ENCODE measurements around the gene DGKI. TPM values are rescaled to one million over a fixed set of nuclear protein-coding genes. Genes with fewer than 3 reads are reported as not detected.

DGKI gene
- total RNA-seq, 1 donor from 2014 or later = 5.5 TPM

GRCh38 chr7:137408126-137408525 is 438.6 kb downstream of the DGKI start:
- Mint-ChIP-seq H3K36me3 (peaks cover 2% of the 10 kb centered on the region), H3K27me3 (ENCODE audit: insufficient read depth, low read depth) (no peaks in the 10 kb centered on the region), H3K4me1 (peaks cover 47% of the 10 kb centered on the region), H3K27ac (peak overlapping the region; percentile 52), H3K4me3 (no peak overlapping the region), H3K9me3 (peaks cover 3% of the 10 kb centered on the region)
- H3K4me3 ChIP-seq = no peak overlapping the region
- DNase-seq (ENCODE audit: low spot score) = no peak
- TF ChIP-seq EZH2phosphoT487 (IDR thresholded peaks at IDR 0.05) (no peak), EZH2 (IDR thresholded peaks at IDR 0.05) (no peak)
- TF ChIP-seq, protein P1, sequence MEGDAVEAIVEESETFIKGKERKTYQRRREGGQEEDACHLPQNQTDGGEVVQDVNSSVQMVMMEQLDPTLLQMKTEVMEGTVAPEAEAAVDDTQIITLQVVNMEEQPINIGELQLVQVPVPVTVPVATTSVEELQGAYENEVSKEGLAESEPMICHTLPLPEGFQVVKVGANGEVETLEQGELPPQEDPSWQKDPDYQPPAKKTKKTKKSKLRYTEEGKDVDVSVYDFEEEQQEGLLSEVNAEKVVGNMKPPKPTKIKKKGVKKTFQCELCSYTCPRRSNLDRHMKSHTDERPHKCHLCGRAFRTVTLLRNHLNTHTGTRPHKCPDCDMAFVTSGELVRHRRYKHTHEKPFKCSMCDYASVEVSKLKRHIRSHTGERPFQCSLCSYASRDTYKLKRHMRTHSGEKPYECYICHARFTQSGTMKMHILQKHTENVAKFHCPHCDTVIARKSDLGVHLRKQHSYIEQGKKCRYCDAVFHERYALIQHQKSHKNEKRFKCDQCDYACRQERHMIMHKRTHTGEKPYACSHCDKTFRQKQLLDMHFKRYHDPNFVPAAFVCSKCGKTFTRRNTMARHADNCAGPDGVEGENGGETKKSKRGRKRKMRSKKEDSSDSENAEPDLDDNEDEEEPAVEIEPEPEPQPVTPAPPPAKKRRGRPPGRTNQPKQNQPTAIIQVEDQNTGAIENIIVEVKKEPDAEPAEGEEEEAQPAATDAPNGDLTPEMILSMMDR (IDR thresholded peaks at IDR 0.05) = no peak
- H2AFZ ChIP-seq (replicated peaks) = no peak overlapping the region
- H3F3A ChIP-seq (ENCODE audit: low read depth) = peaks cover 20% of the 10 kb centered on the region
- no peak overlapping the region for H3K9ac ChIP-seq
- no peaks in the 10 kb centered on the region for H3K36me3 ChIP-seq
- no peaks in the 10 kb centered on the region for H3K9me3 ChIP-seq (ENCODE audit: low read depth)
- no peaks in the 10 kb centered on the region for H4K20me1 ChIP-seq (ENCODE audit: low read depth)
- H3K4me1 ChIP-seq = peaks cover 21% of the 10 kb centered on the region
- no peaks in the 10 kb centered on the region for H3K27me3 ChIP-seq
- no peak overlapping the region for H3K4me2 ChIP-seq
- no peak overlapping the region for H3K27ac ChIP-seq
- H3K79me2 ChIP-seq (ENCODE audit: low read depth) = no peaks in the 10 kb centered on the region

DNA sequence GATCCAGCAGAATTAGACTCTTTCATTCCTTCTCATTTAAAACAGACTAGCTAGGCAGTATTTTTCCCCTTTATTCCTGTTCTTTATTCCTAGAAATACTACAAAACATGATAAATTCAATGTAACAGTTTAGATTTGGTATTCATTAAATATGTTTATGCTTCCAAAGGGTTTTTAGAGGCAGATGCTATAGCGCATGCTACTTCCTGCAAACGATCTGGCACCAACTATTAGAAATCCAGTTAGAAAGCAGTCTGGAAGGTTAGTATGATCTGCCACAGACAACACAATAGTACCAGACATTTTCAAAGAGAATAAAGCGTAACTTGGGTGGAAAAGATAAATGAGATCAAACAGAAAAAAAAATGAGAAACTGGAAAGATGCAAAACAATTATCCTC is 439.7 kb downstream of the DGKI start:
- Mint-ChIP-seq H3K27ac (peak overlapping the region; percentile 7), H3K4me1 (peaks cover 47% of the 10 kb centered on the region), H3K27me3 (ENCODE audit: insufficient read depth, low read depth) (no peaks in the 10 kb centered on the region), H3K9me3 (peaks cover 3% of the 10 kb centered on the region), H3K36me3 (peaks cover 2% of the 10 kb centered on the region), H3K4me3 (no peak overlapping the region)
- H3K27me3 ChIP-seq = no peaks in the 10 kb centered on the region
- H3K4me3 ChIP-seq = no peak overlapping the region
- no peak overlapping the region for H3K27ac ChIP-seq
- peaks cover 30% of the 10 kb centered on the region for H3F3A ChIP-seq (ENCODE audit: low read depth)
- no peaks in the 10 kb centered on the region for H3K36me3 ChIP-seq
- H3K4me2 ChIP-seq = no peak overlapping the region
- DNase-seq (ENCODE audit: low spot score) = no peak
- H3K9me3 ChIP-seq (ENCODE audit: low read depth) = no peaks in the 10 kb centered on the region
- no peak overlapping the region for H3K9ac ChIP-seq
- TF ChIP-seq EZH2phosphoT487 (IDR thresholded peaks at IDR 0.05) (no peak), EZH2 (IDR thresholded peaks at IDR 0.05) (no peak)
- TF ChIP-seq, protein P1 (IDR thresholded peaks at IDR 0.05) = no peak
- H3K79me2 ChIP-seq (ENCODE audit: low read depth) = no peaks in the 10 kb centered on the region
- H4K20me1 ChIP-seq (ENCODE audit: low read depth) = no peaks in the 10 kb centered on the region
- no peak overlapping the region for H2AFZ ChIP-seq (replicated peaks)
- peaks cover 32% of the 10 kb centered on the region for H3K4me1 ChIP-seq

GRCh38 chr7:137404660-137405317 is 442.0 kb downstream of the DGKI start:
- H3K36me3 Mint-ChIP-seq = peaks cover 2% of the 10 kb centered on the region
- Histone ChIP-seq H3K4me3 (no peak overlapping the region), H3K4me1 (peaks cover 53% of the 10 kb centered on the region), H2AFZ (replicated peaks) (peak overlapping the region; percentile 63), H3K27me3 (no peaks in the 10 kb centered on the region), H3K9ac (no peak overlapping the region), H3K9me3 (ENCODE audit: low read depth) (no peaks in the 10 kb centered on the region), H3F3A (ENCODE audit: low read depth) (peaks cover 43% of the 10 kb centered on the region), H3K79me2 (ENCODE audit: low read depth) (no peaks in the 10 kb centered on the region), H3K4me2 (no peak overlapping the region), H4K20me1 (ENCODE audit: low read depth) (no peaks in the 10 kb centered on the region), H3K36me3 (no peaks in the 10 kb centered on the region), H3K27ac (peak overlapping the region; percentile 97)
- no peaks in the 10 kb centered on the region for H3K27me3 Mint-ChIP-seq (ENCODE audit: insufficient read depth, low read depth)
- TF ChIP-seq EZH2 (IDR thresholded peaks at IDR 0.05) (no peak), EZH2phosphoT487 (IDR thresholded peaks at IDR 0.05) (no peak)
- TF ChIP-seq, protein P1 (IDR thresholded peaks at IDR 0.05) = no peak
- peaks cover 47% of the 10 kb centered on the region for H3K4me1 Mint-ChIP-seq
- no peak overlapping the region for H3K4me3 Mint-ChIP-seq
- no peaks in the 10 kb centered on the region for H3K9me3 Mint-ChIP-seq
- DNase-seq (ENCODE audit: low spot score) = no peak
- H3K27ac Mint-ChIP-seq = peak overlapping the region; percentile 98

All from neural progenitor cell (in vitro differentiated cells).